ENCODE measurements around the gene DCDC2B. TPM values are rescaled to one million over a fixed set of nuclear protein-coding genes. Genes with fewer than 3 reads are reported as not detected.

DCDC2B gene
- total RNA-seq, result not detected

DNA sequence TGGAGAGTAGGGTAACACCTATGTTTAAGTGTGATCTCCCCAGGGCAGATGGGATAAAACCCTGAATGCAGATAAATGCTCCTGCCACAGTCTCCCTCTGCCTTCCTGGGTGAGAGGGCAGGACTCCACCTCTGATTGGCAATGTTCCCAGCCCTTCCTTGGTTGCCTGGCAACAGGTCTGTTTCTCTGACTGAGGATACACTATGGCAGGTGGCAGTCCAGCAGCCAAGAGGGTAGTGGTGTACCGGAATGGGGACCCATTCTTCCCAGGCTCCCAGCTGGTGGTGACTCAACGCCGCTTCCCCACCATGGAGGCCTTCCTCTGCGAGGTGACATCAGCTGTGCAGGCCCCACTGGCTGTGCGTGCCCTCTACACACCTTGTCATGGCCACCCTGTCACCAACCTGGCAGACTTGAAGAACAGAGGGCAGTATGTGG is at the start of gene DCDC2B:
TSS of gene DCDC2B (plus strand) at position 199 of the 438 bp plus-strand sequence. CDS start at position 204, 5 bp downstream.

DNA sequence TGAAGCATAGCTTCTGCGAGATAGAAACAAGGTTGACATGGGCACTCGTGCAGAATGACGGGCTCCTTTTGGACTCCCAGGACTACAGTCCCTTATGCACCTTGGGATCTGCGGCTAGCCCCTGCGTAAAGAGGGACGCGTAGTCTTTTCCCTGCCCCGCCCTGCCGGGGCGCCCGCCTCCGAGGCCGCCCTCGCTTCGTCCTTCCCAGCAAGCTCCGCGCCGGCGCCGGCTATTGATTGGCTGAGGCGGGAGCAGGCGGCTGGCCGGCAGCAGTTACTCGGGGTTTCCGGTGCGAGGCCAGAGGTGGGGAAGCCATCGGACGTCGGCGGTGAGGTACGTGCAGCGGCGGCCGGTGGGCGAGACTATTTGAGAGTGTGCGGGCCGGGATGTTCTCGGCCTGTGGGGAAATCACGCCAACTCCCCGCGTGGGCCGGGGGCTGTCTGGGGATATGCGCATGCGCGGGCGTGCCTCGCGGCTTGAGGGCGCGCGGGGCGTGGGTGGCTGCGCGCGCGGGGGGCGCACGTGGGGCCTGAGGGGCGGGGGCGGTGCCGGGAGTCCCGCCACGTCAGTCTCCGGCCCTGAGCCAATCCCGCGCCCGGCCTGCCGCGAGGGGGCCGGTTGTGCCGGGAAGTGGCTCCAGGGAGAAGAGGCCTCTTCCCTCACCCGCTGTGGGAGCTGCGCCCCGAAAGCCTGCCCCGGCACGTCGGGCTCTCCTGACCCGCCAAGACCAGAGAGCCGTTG is 29.3 kb upstream of the DCDC2B start, which contains the start of gene TXLNA:
TSS of gene TXLNA (plus strand) at position 233 of the 743 bp plus-strand sequence. CDS start 671 bp downstream, outside the sequence.

DNA sequence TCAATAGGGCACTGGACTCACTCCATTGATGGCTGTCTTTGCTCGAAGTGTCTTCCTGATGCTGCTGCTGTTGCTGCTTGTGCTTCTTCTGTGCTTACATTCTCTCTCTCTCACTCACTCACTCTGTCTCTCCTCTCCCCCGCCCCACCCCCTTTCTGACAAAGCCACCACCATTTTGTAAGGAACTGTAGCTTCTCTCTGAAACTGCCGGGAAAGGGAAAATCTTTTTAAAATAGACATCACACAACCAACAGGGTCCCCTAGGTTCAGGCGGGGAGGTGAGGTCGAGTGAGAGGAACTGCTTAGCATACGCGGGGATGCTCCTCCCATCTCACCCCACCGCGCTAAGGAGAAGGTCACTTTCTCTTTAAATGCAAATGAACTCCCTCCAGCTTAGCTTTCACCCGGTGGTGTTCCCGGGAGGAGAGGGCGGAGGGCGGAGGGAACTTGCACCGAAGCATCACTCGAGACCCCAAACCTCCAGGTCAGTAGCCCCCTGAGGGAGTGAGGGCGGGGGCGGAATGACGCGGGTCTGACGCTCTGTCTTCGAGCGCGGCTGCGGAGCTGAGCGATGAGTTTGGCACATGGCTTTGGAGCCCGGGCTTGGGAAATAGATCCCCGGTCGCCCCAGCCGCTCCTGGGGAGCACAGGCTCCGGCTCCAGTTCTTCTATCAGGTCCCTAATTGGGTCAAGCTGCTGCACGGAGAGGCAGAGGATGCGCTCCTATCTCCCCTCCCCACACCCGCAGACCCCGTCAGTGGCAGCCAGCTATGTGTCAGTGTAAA is 8.5 kb upstream of the DCDC2B start, which contains the start of gene CCDC28B:
TSS of gene CCDC28B (plus strand) at position 370 of the 785 bp plus-strand sequence. CDS start 1,341 bp downstream, outside the sequence.

DNA sequence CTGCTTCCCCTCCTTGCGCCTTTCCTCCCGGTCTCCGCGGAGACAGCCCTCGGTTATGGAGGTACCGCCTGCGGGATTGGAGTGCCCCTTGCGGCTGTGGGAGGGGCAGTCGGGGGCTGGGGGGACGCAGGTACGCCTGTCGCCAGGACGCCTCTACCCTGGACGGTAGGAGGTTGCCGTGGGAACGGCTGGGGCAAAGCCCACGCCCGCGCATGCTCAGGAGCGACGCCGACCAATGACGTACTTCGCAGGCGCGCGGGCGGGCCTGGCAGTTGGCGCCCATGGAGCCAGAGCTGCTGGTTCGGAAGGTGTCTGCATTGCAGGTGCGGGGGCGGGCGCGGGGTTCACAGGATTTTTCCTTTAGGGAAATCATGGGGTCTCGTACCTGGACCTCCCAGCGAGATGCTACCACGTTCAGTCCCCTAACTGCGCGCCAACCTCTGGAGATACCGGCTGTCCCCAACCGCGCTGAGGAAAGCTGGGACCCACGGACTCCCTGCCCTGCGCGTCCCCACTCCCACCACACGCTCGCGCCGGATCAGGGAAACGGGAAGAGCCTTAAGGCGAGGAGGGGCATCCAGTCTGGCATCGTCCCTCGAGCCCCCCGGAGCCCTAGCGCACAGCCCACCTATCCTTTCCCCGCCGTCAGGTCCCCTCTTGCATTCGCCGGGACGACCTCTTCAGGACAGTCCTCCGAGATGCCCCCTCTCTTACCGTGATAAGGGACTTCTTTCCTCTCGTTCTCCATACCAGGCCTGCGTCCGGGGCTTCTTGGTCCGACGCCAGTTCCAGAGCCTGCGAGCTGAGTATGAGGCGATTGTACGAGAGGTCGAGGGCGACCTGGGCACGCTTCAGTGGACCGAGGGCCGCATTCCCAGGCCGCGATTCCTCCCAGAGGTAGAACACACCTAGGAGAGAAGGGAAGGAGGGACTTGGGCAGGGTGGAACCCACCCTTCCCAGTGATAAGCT is 3.2 kb upstream of the DCDC2B start, which contains the start of gene IQCC:
TSS of gene IQCC (plus strand) at position 271 of the 970 bp plus-strand sequence. CDS start at position 282, 11 bp downstream.

DNA sequence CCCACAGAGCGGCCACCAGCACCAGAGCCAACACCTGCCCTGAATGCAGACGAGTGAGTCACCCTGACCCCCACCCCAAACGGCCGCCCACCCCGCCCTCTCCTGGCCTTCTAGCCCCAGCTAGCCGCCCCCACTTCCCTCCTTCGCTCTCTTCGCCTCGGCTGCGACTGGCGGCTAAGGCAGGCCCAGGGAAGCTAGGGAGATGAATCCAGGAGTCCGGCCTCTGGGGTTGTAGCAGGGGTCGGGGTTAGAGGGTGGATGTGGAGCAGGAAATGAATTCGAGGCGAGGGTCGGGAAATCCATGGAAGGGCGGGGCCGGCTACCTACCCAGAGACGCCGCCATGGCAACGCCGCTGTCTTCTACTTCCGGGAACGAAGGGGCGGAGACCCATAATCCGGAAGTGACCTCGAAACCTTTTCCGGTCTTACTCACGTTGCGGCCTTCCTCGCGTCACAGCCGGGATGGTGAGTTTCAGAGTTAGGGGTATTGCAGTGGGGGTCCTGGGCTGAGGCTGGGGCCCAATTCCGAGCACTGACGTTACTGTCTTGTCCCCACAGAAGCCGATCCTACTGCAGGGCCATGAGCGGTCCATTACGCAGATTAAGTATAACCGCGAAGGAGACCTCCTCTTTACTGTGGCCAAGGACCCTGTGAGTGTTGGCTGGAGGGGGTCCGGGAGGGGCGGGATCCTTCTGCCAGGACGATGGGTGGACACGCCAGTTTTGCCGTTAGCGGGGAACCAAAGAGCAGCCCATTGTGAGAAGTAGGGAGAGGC is 13.3 kb downstream of the DCDC2B start, which contains the start of the genes EIF3I and TMEM234:
TSS of gene EIF3I (plus strand) at position 428 of the 776 bp plus-strand sequence. CDS start at position 463, 35 bp downstream.
TSS of gene TMEM234 (minus strand) at position 374 of the 776 bp plus-strand sequence. CDS start at position 343, 31 bp downstream.

DNA sequence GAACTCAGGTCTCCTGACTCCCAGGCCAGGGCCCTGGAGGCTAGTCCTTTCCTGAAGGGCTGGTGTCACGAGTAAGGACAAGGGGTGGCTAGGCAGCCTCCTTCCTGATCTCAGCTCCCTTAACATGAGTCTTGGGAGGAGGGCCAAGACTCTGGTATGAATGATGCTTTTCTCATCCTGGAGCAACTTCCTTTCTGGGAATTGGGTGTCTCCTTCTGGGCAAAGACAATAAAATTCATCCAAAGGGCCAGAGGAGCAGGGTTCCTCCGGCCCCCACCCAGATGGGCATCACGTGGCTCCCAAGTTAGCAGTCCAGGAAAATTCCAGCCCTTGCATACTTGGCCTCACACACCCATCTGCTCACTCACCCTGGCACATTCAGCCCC is 38.0 kb downstream of the DCDC2B start, which contains the start of gene FAM167B:
TSS of gene FAM167B (plus strand) at position 335 of the 386 bp plus-strand sequence. CDS start 200 bp downstream, outside the sequence.

DNA sequence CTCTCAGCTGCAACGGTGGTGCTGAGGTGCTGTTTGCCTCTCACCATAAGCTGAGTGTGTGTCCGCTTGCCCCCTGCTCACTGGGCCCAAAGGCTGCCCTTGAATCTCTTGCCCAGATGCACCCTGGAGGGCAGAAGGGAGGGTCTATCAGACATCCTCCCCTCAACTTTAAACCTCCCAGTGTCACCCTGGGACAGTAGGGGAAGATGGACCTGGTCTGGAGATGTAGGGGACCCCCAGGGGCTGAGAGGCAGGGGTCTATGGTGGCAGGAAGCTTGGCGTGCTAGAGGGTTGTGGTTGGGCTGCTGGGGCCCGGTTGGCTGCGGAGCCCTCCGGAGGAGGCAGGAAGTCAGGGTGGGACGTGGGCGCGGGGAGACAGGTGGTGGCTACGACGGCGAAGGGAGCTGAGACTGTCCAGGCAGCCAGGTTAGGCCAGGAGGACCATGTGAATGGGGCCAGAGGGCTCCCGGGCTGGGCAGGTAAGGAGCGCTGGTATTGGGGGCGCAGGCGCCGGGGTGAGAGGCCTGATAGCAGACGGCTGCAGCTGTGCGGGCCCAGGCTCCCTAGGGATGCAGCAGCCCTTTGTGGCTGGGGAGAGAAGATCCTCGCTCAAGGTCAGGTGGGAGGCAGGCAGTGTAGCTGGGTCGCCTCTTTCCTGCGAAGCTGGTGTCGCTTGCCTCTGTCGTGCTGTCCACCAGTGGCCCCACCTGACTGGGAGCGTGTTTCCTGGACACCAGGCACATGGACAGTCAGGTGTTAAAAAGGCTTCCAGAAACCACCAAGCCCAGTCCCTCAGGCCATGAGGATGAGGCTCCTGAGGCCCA is 42.2 kb downstream of the DCDC2B start, which contains the start of gene LCK:
TSS of gene LCK (plus strand) at position 373 of the 824 bp plus-strand sequence. CDS start 23,065 bp downstream, outside the sequence.

Other genes starting within 250 kb of the DCDC2B start
- gene KHDRBS1, start 195.2 kb upstream of the DCDC2B start, total RNA-seq, result 128 TPM
- 7.8 TPM for gene TMEM39B, start 136.2 kb upstream of the DCDC2B start, total RNA-seq
- 30.0 TPM for gene KPNA6, start 101.0 kb upstream of the DCDC2B start, total RNA-seq
- 23.5 TPM for gene TXLNA, start 29.4 kb upstream of the DCDC2B start, total RNA-seq
- 31.3 TPM for gene CCDC28B, start 8.5 kb upstream of the DCDC2B start, total RNA-seq
- 4.1 TPM for gene IQCC, start 3.4 kb upstream of the DCDC2B start, total RNA-seq
- gene TMEM234, start 13.3 kb downstream of the DCDC2B start, total RNA-seq, result 29.4 TPM
- gene EIF3I, start 13.3 kb downstream of the DCDC2B start, total RNA-seq, result 75.7 TPM
- not detected for gene FAM167B, start 38.1 kb downstream of the DCDC2B start, total RNA-seq
- gene LCK, start 42.2 kb downstream of the DCDC2B start, total RNA-seq, result not detected
- 41.6 TPM for gene HDAC1, start 83.0 kb downstream of the DCDC2B start, total RNA-seq
- gene MARCKSL1, start 127.1 kb downstream of the DCDC2B start, total RNA-seq, result 332 TPM
- 5.0 TPM for gene FAM229A, start 153.4 kb downstream of the DCDC2B start, total RNA-seq
- gene TSSK3, start 153.4 kb downstream of the DCDC2B start, total RNA-seq, result not detected
- 94.8 TPM for gene BSDC1, start 185.4 kb downstream of the DCDC2B start, total RNA-seq

Data from parietal lobe (tissue), 1 donor.